Measurements from ENCODE around the gene KLC1.

GRCh38 chr14:103680491-103681231, 51.6 kb downstream of the KLC1 start:
- no peak for TF ChIP-seq CTCF (IDR thresholded peaks at IDR 0.05)
- no peak for TF ChIP-seq POLR2A (IDR thresholded peaks at IDR 0.05)
